HEK293T (cell line): ENCODE measurements around the gene ADGRA3.

Experiments
- ELF4 ChIP-seq: fragments of 450-650 bp; IDR thresholded peaks from 2 replicates; pipeline ENCODE4 v1.6.1; 2017; ENCODE audit warnings: antibody characterized with exemption
- FOXK2 ChIP-seq: fragments of 450-650 bp; IDR thresholded peaks from 2 replicates; pipeline ENCODE4 v1.6.1; 2016; ENCODE audit warnings: mild to moderate bottlenecking
- FOXM1 ChIP-seq: fragments of 450-650 bp; IDR thresholded peaks from 2 replicates; pipeline ENCODE4 v1.6.1; 2017; ENCODE audit warnings: mild to moderate bottlenecking, borderline replicate concordance
- HDGF ChIP-seq: fragments of 450-650 bp; IDR thresholded peaks from 2 replicates; pipeline ENCODE4 v1.6.1; 2017; ENCODE audit warnings: antibody characterized with exemption, borderline replicate concordance
- L3MBTL2 ChIP-seq: fragments of 450-650 bp; conservative IDR thresholded peaks from 2 replicates; pipeline ENCODE4 v1.6.1; 2016; ENCODE audit warnings: mild to moderate bottlenecking
- NFRKB ChIP-seq: fragments of 450-650 bp; IDR thresholded peaks from 2 replicates; pipeline ENCODE4 v1.6.1; 2016; ENCODE audit warnings: mild to moderate bottlenecking, moderate library complexity
- ZNF384 ChIP-seq: fragments of 450-650 bp; IDR thresholded peaks from 2 replicates; pipeline ENCODE4 v1.6.1; 2016

DNA sequence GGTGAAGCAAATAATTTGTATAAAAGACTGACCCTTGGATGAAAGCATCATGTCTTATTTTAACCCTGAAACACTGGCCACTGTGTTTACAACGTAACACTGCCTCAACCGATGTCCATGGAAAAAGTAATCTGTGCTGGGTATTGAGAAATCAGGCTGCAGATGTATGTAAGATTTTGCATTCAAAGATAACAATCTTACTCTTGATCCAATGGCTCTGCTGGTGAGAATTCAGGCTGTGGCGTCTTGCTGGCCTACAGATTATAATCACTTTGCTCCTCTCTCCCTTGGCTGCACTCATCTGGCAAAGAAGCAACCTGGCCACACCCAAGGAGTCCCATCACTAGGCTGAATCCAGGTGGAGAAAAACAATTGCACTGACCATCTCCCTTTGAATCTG is 7.5 kb downstream of the ADGRA3 start:
- TF ChIP-seq FOXM1 (no peak), L3MBTL2 (no peak), HDGF (no peak), FOXK2 (no peak), ELF4 (no peak), NFRKB (no peak), ZNF384 (no peak)
